Brain microvascular endothelial cell (primary cell): ENCODE data around the gene IWS1.

ENCODE experiments used
- DNase-seq: peaks from one replicate; pipeline ENCODE4 v3.0.0-alpha.2; 2020
- H3K27ac ChIP-seq: fragments of 250-450 bp; sonication (Bioruptor Pico); 2 replicates; pipeline ENCODE4 v1.5.1; 2020; ENCODE audit warnings: mild to moderate bottlenecking, moderate library complexity
- H3K27me3 ChIP-seq: fragments of 250-450 bp; sonication (Bioruptor Pico); replicated peaks from 2 replicates; pipeline ENCODE4 v1.5.1; 2020; ENCODE audit warnings: mild to moderate bottlenecking
- H3K36me3 ChIP-seq: fragments of 250-450 bp; sonication (Bioruptor Pico); replicated peaks from 2 replicates; pipeline ENCODE4 v1.5.1; 2020; ENCODE audit warnings: mild to moderate bottlenecking
- H3K4me3 ChIP-seq: 2 replicates; pipeline ENCODE4 v1.5.1; 2011; ENCODE audit warnings: low read depth, mild to moderate bottlenecking, control low read depth, low read length, moderate library complexity
- in situ Hi-C: cut with HindIII; loops from 2 replicates; pipeline ENCODE4 v1.10.0; 2017; ENCODE audit warnings: low sequenced_read_pairs, low pct_ligation_motif_present
- TF ChIP-seq, protein P1 (sequence below): IDR thresholded peaks from 2 replicates; pipeline ENCODE4 v1.5.1; 2011; ENCODE audit warnings: low read depth, mild to moderate bottlenecking, moderate library complexity, low read length, control low read depth, inconsistent platforms; ENCODE audit errors: missing control alignments

The IWS1 gene

DNA sequence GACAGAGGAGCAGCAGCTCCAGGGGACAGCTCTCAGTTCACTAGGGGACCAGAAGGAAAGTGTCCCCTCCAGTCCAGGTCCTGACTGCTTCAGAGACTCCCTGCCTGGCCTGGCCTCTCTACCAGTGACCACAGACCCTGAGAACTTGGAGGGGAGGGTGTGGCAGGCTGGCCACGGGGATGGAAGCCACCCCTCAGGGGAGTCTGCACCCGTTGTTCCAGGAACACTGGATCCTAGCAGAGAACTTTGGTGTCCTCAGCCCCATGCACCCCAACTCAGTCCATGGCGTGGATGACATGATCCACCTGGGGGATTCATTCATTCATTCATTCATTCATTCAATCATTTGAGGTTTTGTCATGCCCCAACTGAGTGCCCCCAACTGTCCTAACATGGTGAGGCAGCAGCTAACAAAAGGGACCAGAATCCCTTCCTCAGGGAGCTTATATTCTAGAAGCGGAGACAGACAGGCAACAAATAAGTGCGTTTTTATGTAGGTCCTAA is 41.1 kb upstream of the IWS1 start:
- no peak for DNase-seq
- TF ChIP-seq, protein P1, sequence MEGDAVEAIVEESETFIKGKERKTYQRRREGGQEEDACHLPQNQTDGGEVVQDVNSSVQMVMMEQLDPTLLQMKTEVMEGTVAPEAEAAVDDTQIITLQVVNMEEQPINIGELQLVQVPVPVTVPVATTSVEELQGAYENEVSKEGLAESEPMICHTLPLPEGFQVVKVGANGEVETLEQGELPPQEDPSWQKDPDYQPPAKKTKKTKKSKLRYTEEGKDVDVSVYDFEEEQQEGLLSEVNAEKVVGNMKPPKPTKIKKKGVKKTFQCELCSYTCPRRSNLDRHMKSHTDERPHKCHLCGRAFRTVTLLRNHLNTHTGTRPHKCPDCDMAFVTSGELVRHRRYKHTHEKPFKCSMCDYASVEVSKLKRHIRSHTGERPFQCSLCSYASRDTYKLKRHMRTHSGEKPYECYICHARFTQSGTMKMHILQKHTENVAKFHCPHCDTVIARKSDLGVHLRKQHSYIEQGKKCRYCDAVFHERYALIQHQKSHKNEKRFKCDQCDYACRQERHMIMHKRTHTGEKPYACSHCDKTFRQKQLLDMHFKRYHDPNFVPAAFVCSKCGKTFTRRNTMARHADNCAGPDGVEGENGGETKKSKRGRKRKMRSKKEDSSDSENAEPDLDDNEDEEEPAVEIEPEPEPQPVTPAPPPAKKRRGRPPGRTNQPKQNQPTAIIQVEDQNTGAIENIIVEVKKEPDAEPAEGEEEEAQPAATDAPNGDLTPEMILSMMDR, result no peak
- Histone ChIP-seq H3K27ac (no peak overlapping the region), H3K27me3 (no peaks in the 10 kb centered on the region), H3K36me3 (no peaks in the 10 kb centered on the region), H3K4me3 (no peak overlapping the region)
- in situ Hi-C loops, result no loop called here

GRCh38 chr2:127566576-127566975 is 40.3 kb upstream of the IWS1 start:
- H3K27me3 ChIP-seq, result no peaks in the 10 kb centered on the region
- no peaks in the 10 kb centered on the region for H3K36me3 ChIP-seq
- TF ChIP-seq, protein P1, result no peak
- no peak for DNase-seq
- in situ Hi-C loops, result no loop called here
- no peak overlapping the region for H3K4me3 ChIP-seq
- H3K27ac ChIP-seq, result no peak overlapping the region

DNA sequence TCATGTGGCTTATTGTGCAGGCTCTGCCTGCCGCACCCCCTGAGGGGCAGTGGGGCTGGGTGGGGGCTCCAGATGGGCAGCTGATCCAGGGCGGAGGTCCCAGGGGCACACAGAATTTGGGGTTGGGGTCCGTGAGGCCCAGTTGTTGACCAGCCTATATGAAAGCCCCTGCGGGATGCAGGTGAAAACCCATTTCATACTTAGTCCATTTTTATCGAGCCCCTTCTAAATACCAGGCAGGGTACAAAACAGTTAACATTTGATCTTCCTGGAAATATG is 39.8 kb upstream of the IWS1 start:
- TF ChIP-seq, protein P1, result no peak
- in situ Hi-C loops, result no loop called here
- no peak for DNase-seq

GRCh38 chr2:127565261-127566138 is 39.2 kb upstream of the IWS1 start:
- no peak overlapping the region for H3K4me3 ChIP-seq
- in situ Hi-C loops, result no loop called here
- no peaks in the 10 kb centered on the region for H3K36me3 ChIP-seq
- no peak overlapping the region for H3K27ac ChIP-seq
- no peaks in the 10 kb centered on the region for H3K27me3 ChIP-seq
- no peak for DNase-seq
- TF ChIP-seq, protein P1, result no peak

More for the DNA sequence above, 39.8 kb upstream of the IWS1 start:
- H3K27ac ChIP-seq, result no peak overlapping the region
- H3K27me3 ChIP-seq, result no peaks in the 10 kb centered on the region
- H3K4me3 ChIP-seq, result no peak overlapping the region
- H3K36me3 ChIP-seq, result no peaks in the 10 kb centered on the region

- no peaks in the 10 kb centered on the region for H3K36me3 ChIP-seq
- no peak overlapping the region for H3K27ac ChIP-seq
- no peak for DNase-seq
- TF ChIP-seq, protein P1, result no peak
- in situ Hi-C loops, result no loop called here
- H3K27me3 ChIP-seq, result no peaks in the 10 kb centered on the region
- no peak overlapping the region for H3K4me3 ChIP-seq
These were observed 38.4 kb upstream of the IWS1 start for GRCh38 chr2:127564429-127565260.
